HG03139 (cell line): Measurements from ENCODE around the gene LRRC4B.
A peak's percentile ranks its signal among the peaks of the same experiment; 100 is the strongest.
"Not testable (repeated sequence)": the region's sequence is repeated elsewhere in the genome, so short reads cannot be mapped to it uniquely, and the experiment has no call there.

Experiments
- ATAC-seq: cut with Tn5 transposase; IDR thresholded peaks from one replicate; pipeline ENCODE4 v1.9.1; 2021; ENCODE audit not compliant: unreplicated experiment

Gene LRRC4B

GRCh38 chr19:50531171-50531612, 37.0 kb downstream of the LRRC4B start:
- ATAC-seq = no peak

- not testable (repeated sequence) for ATAC-seq
Measured at GRCh38 chr19:50528052-50528451, 40.2 kb downstream of the LRRC4B start.

- ATAC-seq = no peak
Measured at GRCh38 chr19:50522881-50523280, 45.4 kb downstream of the LRRC4B start.

- ATAC-seq = no peak
Measured at GRCh38 chr19:50520822-50521465, 47.3 kb downstream of the LRRC4B start.

- no peak for ATAC-seq
Measured at GRCh38 chr19:50519006-50519575, 49.1 kb downstream of the LRRC4B start.

- no peak for ATAC-seq
Measured at GRCh38 chr19:50518091-50519005, 49.9 kb downstream of the LRRC4B start.

- ATAC-seq = no peak
Measured at GRCh38 chr19:50517704-50518075, 50.5 kb downstream of the LRRC4B start.

GRCh38 chr19:50516964-50517703, 51.1 kb downstream of the LRRC4B start:
- ATAC-seq = no peak

GRCh38 chr19:50516456-50516855, 51.8 kb downstream of the LRRC4B start:
- ATAC-seq = no peak

GRCh38 chr19:50515168-50515561, 53.1 kb downstream of the LRRC4B start:
- ATAC-seq = no peak

GRCh38 chr19:50514346-50515167, 53.7 kb downstream of the LRRC4B start:
- no peak for ATAC-seq

- no peak for ATAC-seq
Measured at GRCh38 chr19:50513746-50514345, 54.4 kb downstream of the LRRC4B start, which contains the start of gene ASPDH. Gene ASPDH (minus strand): TSS chr19:50513913. CDS start chr19:50513823, 90 bp downstream.

- ATAC-seq = no peak
Measured at GRCh38 chr19:50512999-50513745, 55.1 kb downstream of the LRRC4B start.

- no peak for ATAC-seq
Measured at GRCh38 chr19:50512112-50512998, 55.9 kb downstream of the LRRC4B start.

- peak; percentile 86 for ATAC-seq
Measured at GRCh38 chr19:50511069-50511822, 57.0 kb downstream of the LRRC4B start, which contains the start of gene JOSD2. Gene JOSD2 (minus strand): TSS chr19:50511191. CDS start chr19:50510431, 760 bp downstream.

- ATAC-seq = no peak
Measured at GRCh38 chr19:50510700-50511068, 57.6 kb downstream of the LRRC4B start.

- ATAC-seq = no peak
Measured at GRCh38 chr19:50510121-50510670, 58.0 kb downstream of the LRRC4B start.
